ENCODE results near the gene BLOC1S4.

BLOC1S4 gene

DNA sequence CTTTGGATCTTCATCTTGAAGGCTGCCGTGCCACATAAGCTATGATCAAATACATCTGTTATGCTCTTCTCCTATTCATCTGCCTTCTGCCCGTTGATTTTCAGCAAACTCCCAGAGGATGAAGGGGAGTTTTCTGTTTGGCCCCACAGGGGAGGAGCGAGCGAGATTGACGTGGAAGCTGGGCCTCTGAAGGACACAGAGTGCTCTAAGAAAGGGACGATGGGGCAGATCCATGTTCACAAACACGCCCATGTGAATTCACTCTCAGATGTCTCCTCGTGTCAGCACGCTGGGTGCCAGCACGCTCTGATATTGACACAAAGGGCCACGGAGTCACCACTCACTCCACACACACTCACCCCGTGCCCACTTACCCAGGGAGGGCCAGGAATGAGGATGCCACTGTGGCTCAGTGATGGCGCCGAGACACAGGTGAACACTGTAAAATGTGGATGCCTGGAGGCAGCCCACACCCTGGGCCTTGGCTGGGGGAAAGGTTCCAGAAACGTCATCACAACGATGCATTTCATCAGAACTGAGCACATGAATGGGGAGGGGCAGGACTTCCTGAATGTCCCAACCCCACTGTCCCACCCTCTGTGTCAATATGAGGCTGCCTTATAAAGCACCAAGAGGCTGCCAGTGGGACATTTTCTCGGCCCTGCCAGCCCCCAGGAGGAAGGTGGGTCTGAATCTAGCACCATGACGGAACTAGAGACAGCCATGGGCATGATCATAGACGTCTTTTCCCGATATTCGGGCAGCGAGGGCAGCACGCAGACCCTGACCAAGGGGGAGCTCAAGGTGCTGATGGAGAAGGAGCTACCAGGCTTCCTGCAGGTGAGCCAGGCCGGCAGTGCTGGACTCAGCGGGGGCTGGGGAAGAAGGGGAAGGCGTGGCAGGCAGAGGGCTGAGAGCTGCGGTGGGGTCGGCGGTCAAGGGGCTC is 22.5 kb upstream of the BLOC1S4 start, which contains the start of gene S100P:
Gene S100P (plus strand): TSS at position 648 of the 946 bp plus-strand sequence. CDS start 55 bp downstream, at position 703.
- no peak for DNase-seq (ENCODE audit: insufficient read length, low spot score)
- TF ChIP-seq, protein P1, sequence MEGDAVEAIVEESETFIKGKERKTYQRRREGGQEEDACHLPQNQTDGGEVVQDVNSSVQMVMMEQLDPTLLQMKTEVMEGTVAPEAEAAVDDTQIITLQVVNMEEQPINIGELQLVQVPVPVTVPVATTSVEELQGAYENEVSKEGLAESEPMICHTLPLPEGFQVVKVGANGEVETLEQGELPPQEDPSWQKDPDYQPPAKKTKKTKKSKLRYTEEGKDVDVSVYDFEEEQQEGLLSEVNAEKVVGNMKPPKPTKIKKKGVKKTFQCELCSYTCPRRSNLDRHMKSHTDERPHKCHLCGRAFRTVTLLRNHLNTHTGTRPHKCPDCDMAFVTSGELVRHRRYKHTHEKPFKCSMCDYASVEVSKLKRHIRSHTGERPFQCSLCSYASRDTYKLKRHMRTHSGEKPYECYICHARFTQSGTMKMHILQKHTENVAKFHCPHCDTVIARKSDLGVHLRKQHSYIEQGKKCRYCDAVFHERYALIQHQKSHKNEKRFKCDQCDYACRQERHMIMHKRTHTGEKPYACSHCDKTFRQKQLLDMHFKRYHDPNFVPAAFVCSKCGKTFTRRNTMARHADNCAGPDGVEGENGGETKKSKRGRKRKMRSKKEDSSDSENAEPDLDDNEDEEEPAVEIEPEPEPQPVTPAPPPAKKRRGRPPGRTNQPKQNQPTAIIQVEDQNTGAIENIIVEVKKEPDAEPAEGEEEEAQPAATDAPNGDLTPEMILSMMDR (IDR thresholded peaks at IDR 0.05; ENCODE audit: insufficient read depth, missing control alignments): no peak
- FAIRE-seq: no peak

DNA sequence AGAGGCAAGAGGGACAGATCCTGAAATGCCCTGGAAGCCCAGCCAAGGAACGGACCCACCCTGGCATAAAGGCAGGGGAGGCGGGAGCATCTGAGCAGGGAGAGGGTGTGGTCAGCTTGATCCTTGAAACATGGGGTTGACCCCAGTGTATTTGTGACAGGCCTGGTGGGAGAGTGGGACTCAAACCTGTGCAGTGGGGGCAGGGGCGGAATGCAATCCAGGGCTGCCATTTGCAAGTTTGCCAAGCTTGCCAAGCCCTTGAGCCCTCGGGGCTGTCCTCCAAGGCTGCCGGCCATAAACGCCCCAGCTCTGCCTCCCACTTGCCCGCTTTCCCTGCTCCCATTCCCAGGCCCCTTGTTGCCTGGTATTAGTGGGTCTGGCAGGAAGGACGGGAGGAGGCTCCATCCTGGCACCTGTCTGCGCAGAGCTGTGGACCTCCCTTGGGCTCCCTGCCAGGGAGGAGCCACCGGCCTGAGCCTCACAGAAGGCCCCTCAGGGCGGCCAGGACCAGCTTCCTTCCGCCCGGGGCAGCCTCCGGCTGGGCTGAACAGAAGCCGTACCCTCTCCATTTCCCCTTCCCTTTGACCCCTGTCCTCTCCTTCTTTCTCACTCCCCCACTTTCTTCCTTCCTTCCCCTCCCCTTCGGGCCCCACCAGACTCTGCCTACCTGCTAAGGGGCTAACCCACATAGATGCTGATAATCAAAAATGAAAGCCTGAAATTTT is 21.6 kb upstream of the BLOC1S4 start:
- FAIRE-seq: no peak
- TF ChIP-seq, protein P1 (IDR thresholded peaks at IDR 0.05; ENCODE audit: insufficient read depth, missing control alignments): no peak
- DNase-seq (ENCODE audit: insufficient read length, low spot score): no peak

DNA sequence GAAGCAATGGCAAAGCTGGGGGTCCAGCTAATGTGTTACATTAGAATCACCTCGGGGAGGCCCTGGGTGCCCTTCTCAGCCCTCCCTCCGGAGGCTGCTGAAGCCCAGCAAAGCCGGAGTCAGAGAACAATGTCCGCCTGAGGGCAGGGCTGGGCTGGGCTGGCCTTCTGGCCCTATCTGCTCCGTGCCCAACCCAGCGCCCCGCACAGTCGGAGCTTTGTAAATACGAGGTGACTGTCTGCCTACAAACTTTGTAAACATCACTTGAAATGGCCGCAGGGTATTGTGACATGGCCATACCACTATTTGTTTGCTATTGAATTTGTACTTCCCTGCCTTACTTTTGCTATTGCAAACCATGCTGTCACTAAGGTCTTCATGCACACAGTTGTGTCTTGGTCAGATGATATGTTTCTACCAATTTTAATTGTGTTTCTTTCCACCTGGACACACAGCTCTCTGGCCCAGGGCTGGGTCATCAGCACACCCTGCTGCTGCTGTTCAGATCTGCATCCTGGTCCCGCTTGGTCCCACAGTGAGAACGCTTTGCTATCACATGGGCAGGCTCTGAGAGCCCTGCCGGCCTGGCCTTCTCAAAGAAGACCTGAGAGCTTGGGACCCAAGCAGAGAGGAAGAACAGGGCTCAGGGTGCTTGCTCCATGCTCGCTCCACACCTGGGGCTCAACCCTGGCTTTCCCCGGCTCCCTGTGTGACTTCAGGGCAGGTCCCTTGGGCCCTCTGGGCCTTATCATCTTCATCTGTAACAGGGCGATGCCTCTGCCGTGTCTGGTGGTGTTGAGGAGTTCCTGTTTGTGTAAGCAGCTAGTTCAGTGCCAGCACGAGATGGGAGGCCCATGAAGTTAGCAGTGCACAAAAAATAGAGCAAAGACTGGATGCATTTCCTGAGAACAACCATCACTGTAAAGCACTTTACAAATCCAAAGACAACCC is 20.0 kb upstream of the BLOC1S4 start:
- FAIRE-seq (no peak), DNase-seq (ENCODE audit: insufficient read length, low spot score) (no peak)
- TF ChIP-seq, protein P1 (IDR thresholded peaks at IDR 0.05; ENCODE audit: insufficient read depth, missing control alignments): no peak

DNA sequence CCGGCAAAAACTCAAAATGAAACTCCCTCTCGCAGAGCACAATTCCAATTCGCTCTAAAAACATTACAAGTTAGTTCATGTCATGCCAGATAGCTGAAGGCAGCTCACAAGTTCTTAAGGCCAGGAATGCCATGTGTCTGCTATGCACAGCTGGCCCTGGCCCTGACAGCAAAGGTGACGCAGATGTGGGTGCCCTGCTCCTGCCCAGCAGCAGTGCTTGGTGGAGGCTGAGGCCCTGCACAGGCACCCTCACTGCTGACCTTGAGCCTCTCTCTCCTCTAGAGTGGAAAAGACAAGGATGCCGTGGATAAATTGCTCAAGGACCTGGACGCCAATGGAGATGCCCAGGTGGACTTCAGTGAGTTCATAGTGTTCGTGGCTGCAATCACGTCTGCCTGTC is 19.4 kb upstream of the BLOC1S4 start:
- FAIRE-seq (no peak), DNase-seq (ENCODE audit: insufficient read length, low spot score) (no peak)
- TF ChIP-seq, protein P1 (IDR thresholded peaks at IDR 0.05; ENCODE audit: insufficient read depth, missing control alignments): no peak

DNA sequence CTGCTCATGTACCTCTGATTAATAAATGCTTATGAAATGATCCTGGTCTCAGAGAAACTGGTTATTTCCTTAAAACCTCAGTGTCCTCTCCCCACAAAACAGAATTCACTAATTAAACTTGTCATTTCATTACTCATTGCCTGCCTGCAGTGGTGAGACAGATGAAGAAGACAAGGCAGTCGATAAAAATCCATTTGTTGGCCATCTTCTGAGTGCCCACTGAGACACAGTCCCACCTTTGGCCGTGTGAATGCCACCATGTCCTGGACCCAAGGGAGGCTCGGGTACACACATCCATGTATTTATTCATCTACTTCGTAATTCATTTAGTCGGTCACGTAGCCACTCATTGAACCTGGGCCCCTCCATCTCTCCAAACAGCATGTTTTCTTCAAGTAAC is 18.8 kb upstream of the BLOC1S4 start:
- FAIRE-seq (no peak), DNase-seq (ENCODE audit: insufficient read length, low spot score) (no peak)
- TF ChIP-seq, protein P1 (IDR thresholded peaks at IDR 0.05; ENCODE audit: insufficient read depth, missing control alignments): no peak

DNA sequence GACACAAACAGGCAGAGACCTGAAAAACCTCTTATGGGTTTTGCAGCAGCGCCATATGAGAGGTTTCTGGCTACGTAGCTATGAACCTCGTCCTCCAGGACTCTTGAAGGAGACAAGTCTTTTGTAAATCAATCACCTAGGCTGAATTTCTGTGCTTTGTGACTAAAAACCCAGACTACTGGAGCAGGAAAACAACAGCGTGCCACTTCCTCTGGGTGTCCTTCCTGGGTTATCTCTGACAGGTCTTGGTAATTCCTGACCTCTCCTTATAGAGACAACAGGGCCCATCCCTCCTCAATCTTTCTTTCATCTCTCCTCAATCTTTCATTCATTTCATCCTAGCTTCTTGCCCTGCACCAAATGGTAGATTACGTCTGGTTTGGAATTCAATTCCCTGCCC is 16.6 kb upstream of the BLOC1S4 start:
- FAIRE-seq (no peak), DNase-seq (ENCODE audit: insufficient read length, low spot score) (no peak)
- TF ChIP-seq, protein P1 (IDR thresholded peaks at IDR 0.05; ENCODE audit: insufficient read depth, missing control alignments): no peak
